GM06990 (cell line): ENCODE data around the gene RBFOX1.

Source experiments
- DNase-seq: peaks from one replicate; pipeline ENCODE4 v3.0.0-alpha.2; 2011; ENCODE audit not compliant: insufficient read length; ENCODE audit errors: extremely low read depth
- H3K27me3 ChIP-seq: replicated peaks from 2 replicates; pipeline ENCODE4 v1.6.0; 2011; ENCODE audit warnings: low read length; ENCODE audit not compliant: control insufficient read depth, insufficient read depth
- H3K36me3 ChIP-seq: 2 replicates; pipeline ENCODE4 v1.5.1; 2011; ENCODE audit warnings: low read length; ENCODE audit not compliant: control insufficient read depth, insufficient read depth
- H3K4me3 ChIP-seq: replicated peaks from 2 replicates; pipeline ENCODE4 v1.5.1; 2011; ENCODE audit warnings: low read depth, mild to moderate bottlenecking, control low read depth, low read length
- CTCF ChIP-seq: IDR thresholded peaks from 2 replicates; pipeline ENCODE4 v1.5.1; 2011; ENCODE audit warnings: low read length, control low read depth, mild to moderate bottlenecking, inconsistent platforms; ENCODE audit not compliant: insufficient read depth, poor library complexity, severe bottlenecking

Gene RBFOX1

DNA sequence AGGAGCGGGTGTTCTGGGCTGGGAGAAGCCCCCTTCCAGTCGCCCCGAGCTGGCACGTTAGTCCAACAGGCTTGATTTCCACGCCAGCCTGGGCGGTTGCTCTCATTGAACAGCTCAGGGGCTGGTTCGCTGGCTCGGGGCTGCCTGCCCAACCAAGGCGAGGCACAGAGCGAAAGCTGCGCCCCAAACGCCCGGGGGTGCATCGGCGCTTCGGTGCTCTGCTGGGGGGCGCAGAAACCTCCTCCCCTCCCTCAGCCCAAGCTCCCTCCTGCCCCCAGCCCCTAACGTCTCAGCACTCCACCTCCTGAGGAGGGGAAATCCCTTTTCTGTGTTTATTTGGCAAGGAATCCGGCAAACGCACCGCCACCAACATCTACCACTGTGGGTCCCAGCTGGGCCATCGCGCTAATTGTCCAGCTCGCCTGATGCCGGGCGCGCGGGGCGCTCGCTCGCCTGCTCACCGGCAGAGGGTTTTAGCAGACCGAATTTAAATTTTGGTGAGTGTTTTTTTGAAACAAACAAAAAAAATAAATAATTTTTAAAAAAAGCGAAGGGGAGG is 29.5 kb upstream of the RBFOX1 start:
- Histone ChIP-seq H3K27me3 (no peaks in the 10 kb centered on the region), H3K4me3 (no peak overlapping the region), H3K36me3 (no peaks in the 10 kb centered on the region)
- no peak for DNase-seq
- TF ChIP-seq CTCF = no peak

GRCh38 chr16:7303660-7304200 is 28.9 kb upstream of the RBFOX1 start:
- DNase-seq = no peak
- Histone ChIP-seq H3K27me3 (no peaks in the 10 kb centered on the region), H3K4me3 (no peak overlapping the region), H3K36me3 (no peaks in the 10 kb centered on the region)
- TF ChIP-seq CTCF = no peak

- no peak for TF ChIP-seq CTCF
These were observed 28.4 kb upstream of the RBFOX1 start for GRCh38 chr16:7304279-7304678.

GRCh38 chr16:7304958-7305357 is 27.7 kb upstream of the RBFOX1 start:
- no peak for TF ChIP-seq CTCF
- no peaks in the 10 kb centered on the region for H3K27me3 ChIP-seq
- no peak for DNase-seq
- no peaks in the 10 kb centered on the region for H3K36me3 ChIP-seq
- no peak overlapping the region for H3K4me3 ChIP-seq

More at GRCh38 chr16:7304279-7304678, 28.4 kb upstream of the RBFOX1 start:
- no peaks in the 10 kb centered on the region for H3K27me3 ChIP-seq
- DNase-seq = no peak
- no peaks in the 10 kb centered on the region for H3K36me3 ChIP-seq
- H3K4me3 ChIP-seq = no peak overlapping the region

DNA sequence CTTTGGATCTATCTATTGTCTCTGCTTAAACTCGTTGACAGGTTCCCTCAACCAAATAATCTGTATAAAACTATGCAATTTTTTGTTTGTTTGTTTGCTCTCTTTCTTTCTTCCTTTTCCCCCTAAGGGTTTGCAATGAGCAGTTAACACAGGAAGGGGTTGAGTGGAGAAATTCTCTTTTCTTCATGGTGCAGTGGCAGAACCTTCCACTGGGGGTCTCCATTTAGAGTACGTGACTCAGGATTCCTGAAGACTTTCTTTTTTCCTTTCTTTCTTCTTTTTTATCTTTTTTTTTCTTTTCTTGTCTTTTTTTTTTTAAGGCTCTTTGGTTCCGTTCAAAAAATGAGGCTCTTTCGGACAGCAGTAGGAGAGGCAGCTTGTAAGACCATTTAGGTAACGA is 19.5 kb upstream of the RBFOX1 start:
- TF ChIP-seq CTCF = peak; percentile 4
- H3K36me3 ChIP-seq = no peaks in the 10 kb centered on the region
- DNase-seq = no peak
- no peaks in the 10 kb centered on the region for H3K27me3 ChIP-seq
- H3K4me3 ChIP-seq = no peak overlapping the region

DNA sequence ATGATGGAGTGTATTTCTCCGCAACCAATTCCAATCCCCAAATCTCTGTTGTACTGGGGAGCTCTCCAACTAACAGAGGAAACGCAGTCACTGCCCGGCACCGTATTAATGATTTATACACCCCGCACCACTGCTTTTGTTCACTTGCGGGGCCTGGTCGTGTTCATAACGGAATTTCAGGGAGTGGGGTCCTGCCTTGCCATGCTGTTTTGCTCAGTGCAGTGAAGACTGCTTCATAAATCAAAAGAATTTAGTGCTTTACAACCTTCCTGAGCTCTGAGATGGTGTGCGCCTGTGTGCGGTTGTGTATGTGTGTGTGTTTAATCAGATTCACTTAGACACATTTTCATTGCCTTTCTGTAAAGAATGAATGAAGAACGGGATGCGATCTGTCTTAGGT is 18.5 kb upstream of the RBFOX1 start:
- H3K27me3 ChIP-seq = no peaks in the 10 kb centered on the region
- no peak for DNase-seq
- H3K4me3 ChIP-seq = no peak overlapping the region
- no peaks in the 10 kb centered on the region for H3K36me3 ChIP-seq
- no peak for TF ChIP-seq CTCF
